Measurements from ENCODE around the gene PLCD1. TPM values are rescaled to one million over a fixed set of nuclear protein-coding genes. Genes with fewer than 3 reads are reported as not detected.

The PLCD1 gene
- total and polyA plus RNA-seq, 2 of the 8 experiments (the other 6 are each of a cell fraction or from before 2014, with no cell fraction given) = 15.3 to 19.2 TPM

DNA sequence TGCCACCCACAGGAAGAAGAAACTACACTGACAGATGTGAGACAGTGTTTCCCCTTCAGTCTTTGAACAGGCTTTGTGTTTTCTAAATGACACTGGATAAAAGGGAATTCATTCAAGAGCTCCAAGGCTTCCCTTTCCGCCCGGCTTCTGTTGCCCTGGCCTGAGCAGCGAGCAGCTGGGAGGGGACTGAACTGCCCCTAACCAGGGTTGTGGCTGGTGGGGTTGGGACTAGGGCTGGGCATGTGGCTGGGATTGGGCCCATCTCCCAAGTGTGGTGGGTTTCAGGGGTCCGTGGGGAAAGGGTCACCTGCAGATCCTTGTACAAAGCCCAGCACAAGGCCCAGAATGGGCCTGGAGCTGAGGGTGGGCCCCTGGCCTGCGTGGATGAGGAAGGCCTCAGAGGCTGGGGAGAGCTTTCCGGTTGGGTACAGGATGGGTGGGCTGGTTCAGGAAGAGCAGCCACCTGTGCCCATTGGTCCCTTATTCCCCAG, 28.4 kb downstream of the PLCD1 start (continued):
- TF ChIP-seq HDAC2 (IDR thresholded peaks at IDR 0.05; ENCODE audit: borderline replicate concordance in 1 of 2, low read depth in 2 of 2, low read length in 2 of 2) = no peak
- TF ChIP-seq EGR1 (IDR thresholded peaks at IDR 0.05; ENCODE audit: borderline replicate concordance, low read depth, low read length) = no peak
- no peak for TF ChIP-seq TAF7 (optimal IDR thresholded peaks at IDR 0.05; ENCODE audit: borderline replicate concordance, low read depth, low read length)
- TF ChIP-seq SIX5 (IDR thresholded peaks at IDR 0.05; ENCODE audit: low read depth, low read length) = no peak
